ENCODE results near the gene MAPK1.
"Not testable (repeated sequence)": the region's sequence is repeated elsewhere in the genome, so short reads cannot be mapped to it uniquely, and the experiment has no call there.

Gene MAPK1

GRCh38 chr22:21790849-21791610 lies 76.4 kb downstream of the MAPK1 start:
- peak in 1 of 2 donors; percentile 10 for DNase-seq (ENCODE audit: low read depth in 2 of 2)

GRCh38 chr22:21790359-21790758 lies 77.1 kb downstream of the MAPK1 start:
- no peak for DNase-seq (ENCODE audit: low read depth in 2 of 2)

GRCh38 chr22:21787565-21787964 lies 79.9 kb downstream of the MAPK1 start:
- not testable (repeated sequence) for DNase-seq (ENCODE audit: low read depth in 2 of 2)

- no peak for DNase-seq (ENCODE audit: low read depth in 2 of 2)
Measured at GRCh38 chr22:21780259-21780658, 87.2 kb downstream of the MAPK1 start.

GRCh38 chr22:21779444-21779843 lies 88.0 kb downstream of the MAPK1 start:
- DNase-seq (ENCODE audit: low read depth in 2 of 2), result no peak

- no peak for DNase-seq (ENCODE audit: low read depth in 2 of 2)
Measured at GRCh38 chr22:21778705-21779363, 88.6 kb downstream of the MAPK1 start.

GRCh38 chr22:21771631-21771976 lies 95.8 kb downstream of the MAPK1 start:
- DNase-seq (ENCODE audit: low read depth in 2 of 2), result no peak

- no peak for DNase-seq (ENCODE audit: low read depth in 2 of 2)
Measured at GRCh38 chr22:21768435-21768834, 99.0 kb downstream of the MAPK1 start.

GRCh38 chr22:21766691-21767462 lies 100.6 kb downstream of the MAPK1 start:
- peak; percentile 51 to 54 for DNase-seq (ENCODE audit: low read depth in 2 of 2)

- DNase-seq (ENCODE audit: low read depth in 2 of 2), result no peak
Measured at GRCh38 chr22:21765909-21766529, 101.4 kb downstream of the MAPK1 start.

GRCh38 chr22:21764038-21764804 lies 103.2 kb downstream of the MAPK1 start:
- DNase-seq (ENCODE audit: low read depth in 2 of 2), result peak in 1 of 2 donors; percentile 15

GRCh38 chr22:21762712-21763581 lies 104.5 kb downstream of the MAPK1 start:
- DNase-seq (ENCODE audit: low read depth in 2 of 2), result peak; percentile 30 to 36

- DNase-seq (ENCODE audit: low read depth in 2 of 2), result no peak
Measured at GRCh38 chr22:21761994-21762680, 105.3 kb downstream of the MAPK1 start.

- peak in 1 of 2 donors; percentile 23 for DNase-seq (ENCODE audit: low read depth in 2 of 2)
Measured at GRCh38 chr22:21761086-21761485, 106.4 kb downstream of the MAPK1 start.

GRCh38 chr22:21760640-21761039 lies 106.8 kb downstream of the MAPK1 start:
- no peak for DNase-seq (ENCODE audit: low read depth in 2 of 2)

GRCh38 chr22:21759646-21760376 lies 107.6 kb downstream of the MAPK1 start:
- no peak for DNase-seq (ENCODE audit: low read depth in 2 of 2)

- no peak for DNase-seq (ENCODE audit: low read depth in 2 of 2)
Measured at GRCh38 chr22:21759093-21759492, 108.4 kb downstream of the MAPK1 start.

GRCh38 chr22:21758091-21758864 lies 109.2 kb downstream of the MAPK1 start:
- no peak for DNase-seq (ENCODE audit: low read depth in 2 of 2)
